ENCODE results near the gene ASB15. TPM values are rescaled to one million over a fixed set of nuclear protein-coding genes. Genes with fewer than 3 reads are reported as not detected.
A peak's percentile ranks its signal among the peaks of the same experiment; 100 is the strongest.

ASB15 gene
- total RNA-seq, 1 experiment from 2014 or later: not detected

DNA sequence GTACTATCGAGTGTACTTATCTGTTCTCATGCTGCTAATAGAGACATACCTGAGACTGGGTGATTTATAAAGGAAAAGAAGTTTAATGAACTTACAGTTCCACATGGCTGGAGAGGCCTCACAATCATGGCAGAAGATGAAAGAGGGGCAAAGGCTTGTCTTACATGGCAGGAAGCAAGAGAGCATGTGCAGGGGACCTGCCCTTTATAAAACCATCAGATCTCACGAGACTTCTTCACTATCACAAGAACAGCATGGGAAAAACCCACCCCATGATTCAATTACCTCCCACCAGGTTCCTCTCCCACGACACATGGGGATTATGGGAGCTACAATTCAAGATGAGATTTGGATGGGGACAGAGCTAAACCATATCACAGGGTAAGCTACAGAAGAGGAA, 48.5 kb upstream of the ASB15 start:
- ATAC-seq (no peak), DNase-seq (no peak)
- TF ChIP-seq EZH2phosphoT487 (IDR thresholded peaks at IDR 0.05; ENCODE audit: borderline replicate concordance, low read length): no peak
- TF ChIP-seq, protein P1, sequence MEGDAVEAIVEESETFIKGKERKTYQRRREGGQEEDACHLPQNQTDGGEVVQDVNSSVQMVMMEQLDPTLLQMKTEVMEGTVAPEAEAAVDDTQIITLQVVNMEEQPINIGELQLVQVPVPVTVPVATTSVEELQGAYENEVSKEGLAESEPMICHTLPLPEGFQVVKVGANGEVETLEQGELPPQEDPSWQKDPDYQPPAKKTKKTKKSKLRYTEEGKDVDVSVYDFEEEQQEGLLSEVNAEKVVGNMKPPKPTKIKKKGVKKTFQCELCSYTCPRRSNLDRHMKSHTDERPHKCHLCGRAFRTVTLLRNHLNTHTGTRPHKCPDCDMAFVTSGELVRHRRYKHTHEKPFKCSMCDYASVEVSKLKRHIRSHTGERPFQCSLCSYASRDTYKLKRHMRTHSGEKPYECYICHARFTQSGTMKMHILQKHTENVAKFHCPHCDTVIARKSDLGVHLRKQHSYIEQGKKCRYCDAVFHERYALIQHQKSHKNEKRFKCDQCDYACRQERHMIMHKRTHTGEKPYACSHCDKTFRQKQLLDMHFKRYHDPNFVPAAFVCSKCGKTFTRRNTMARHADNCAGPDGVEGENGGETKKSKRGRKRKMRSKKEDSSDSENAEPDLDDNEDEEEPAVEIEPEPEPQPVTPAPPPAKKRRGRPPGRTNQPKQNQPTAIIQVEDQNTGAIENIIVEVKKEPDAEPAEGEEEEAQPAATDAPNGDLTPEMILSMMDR (conservative IDR thresholded peaks at IDR 0.05; ENCODE audit: low read depth, low read length): no peak
- TF ChIP-seq EZH2 (IDR thresholded peaks at IDR 0.05; ENCODE audit: low read length, unreplicated experiment): no peak
- Histone ChIP-seq H3K4me1 (ENCODE audit: insufficient read depth, low read length) (0 out of 2 replicates have a peak, but pooled peaks cover under 1% of the 10 kb centered on the region), H3K4me2 (ENCODE audit: low read length) (no peak overlapping the region), H3K9ac (ENCODE audit: low read length) (no peak overlapping the region), H3F3A (ENCODE audit: low read length, unreplicated experiment) (no peaks in the 10 kb centered on the region), H3K4me3 (ENCODE audit: low read length) (no peak overlapping the region), H4K20me1 (ENCODE audit: low read length) (no peaks in the 10 kb centered on the region), H3K9me2 (replicated peaks; ENCODE audit: low read length) (no peaks in the 10 kb centered on the region), H3K27ac (ENCODE audit: low read length) (no peak overlapping the region), H2AFZ (ENCODE audit: low read length) (no peak overlapping the region), H3K79me2 (ENCODE audit: low read length) (peaks cover 39% of the 10 kb centered on the region), H3K9me3 (ENCODE audit: low read length) (no peaks in the 10 kb centered on the region), H3K36me3 (ENCODE audit: low read depth, low read length) (peaks cover 10% of the 10 kb centered on the region), H3K27me3 (ENCODE audit: low read length) (no peaks in the 10 kb centered on the region)
- CTCF ChIA-PET: no interaction called here
- no TSS peak for BruUV-seq (replicated peaks)
- intact Hi-C loops (cut with micrococcal nuclease): no loop called here
- POLR2A ChIA-PET (ENCODE audit: unreplicated experiment): no interaction called here

DNA sequence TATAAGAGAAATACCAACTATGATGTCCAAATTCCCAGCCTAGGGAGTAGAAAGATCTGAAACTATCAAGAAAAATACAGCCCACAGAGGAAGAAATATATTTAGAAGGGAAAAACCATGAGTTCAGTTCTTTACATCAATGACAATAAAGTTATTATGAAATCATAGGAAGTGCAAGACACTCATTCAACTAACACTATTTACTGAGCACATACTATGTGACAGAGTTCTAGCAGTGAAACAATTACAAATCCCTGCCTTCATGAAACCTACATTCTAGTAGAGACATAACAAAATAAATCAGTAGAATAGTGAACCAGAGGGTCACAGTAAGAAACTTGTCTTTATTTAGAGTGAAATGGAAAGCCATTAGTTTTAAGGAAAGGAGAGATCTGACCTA, 46.1 kb upstream of the ASB15 start:
- Histone ChIP-seq H3K4me3 (ENCODE audit: low read length) (no peak overlapping the region), H3K27me3 (ENCODE audit: low read length) (no peaks in the 10 kb centered on the region), H4K20me1 (ENCODE audit: low read length) (no peaks in the 10 kb centered on the region), H3K4me2 (ENCODE audit: low read length) (peak overlapping the region; percentile 86; the same call in 1 of the 2 replicates), H2AFZ (ENCODE audit: low read length) (no peak overlapping the region), H3K9me3 (ENCODE audit: low read length) (no peaks in the 10 kb centered on the region), H3K9me2 (replicated peaks; ENCODE audit: low read length) (no peaks in the 10 kb centered on the region), H3K79me2 (ENCODE audit: low read length) (peaks cover 39% of the 10 kb centered on the region), H3K36me3 (ENCODE audit: low read depth, low read length) (peaks cover 3% of the 10 kb centered on the region; the same call in 1 of the 2 replicates), H3K27ac (ENCODE audit: low read length) (no peak overlapping the region), H3K9ac (ENCODE audit: low read length) (no peak overlapping the region), H3K4me1 (ENCODE audit: insufficient read depth, low read length) (0 out of 2 replicates have a peak, but pooled peaks cover 5% of the 10 kb centered on the region), H3F3A (ENCODE audit: low read length, unreplicated experiment) (no peaks in the 10 kb centered on the region)
- ATAC-seq: no peak
- no peak for TF ChIP-seq EZH2 (IDR thresholded peaks at IDR 0.05; ENCODE audit: low read length, unreplicated experiment)
- TF ChIP-seq EZH2phosphoT487 (IDR thresholded peaks at IDR 0.05; ENCODE audit: borderline replicate concordance, low read length): no peak
- TF ChIP-seq, protein P1 (conservative IDR thresholded peaks at IDR 0.05; ENCODE audit: low read depth, low read length): no peak
- no TSS peak for BruUV-seq (replicated peaks)
- CTCF ChIA-PET: no interaction called here
- intact Hi-C loops (cut with micrococcal nuclease): no loop called here
- POLR2A ChIA-PET (ENCODE audit: unreplicated experiment): no interaction called here
- no peak for DNase-seq

DNA sequence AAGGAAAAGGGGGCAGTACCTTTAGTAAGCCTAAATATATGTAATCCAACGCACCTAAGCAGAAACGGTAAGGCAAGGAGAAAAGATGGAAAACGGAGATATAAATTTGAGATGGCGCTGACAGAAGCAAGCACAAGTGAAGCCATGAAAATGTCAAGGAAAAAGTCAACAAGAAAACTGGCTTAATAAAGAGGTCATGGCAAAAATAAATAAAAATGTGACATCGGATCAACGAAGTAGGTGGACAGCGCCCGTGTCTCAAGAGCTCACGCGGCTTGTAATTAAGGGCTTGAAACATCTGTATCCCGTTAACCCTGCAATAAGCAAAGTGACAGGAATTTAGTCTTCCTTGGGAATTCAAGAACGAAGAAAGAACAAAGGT, 44.6 kb upstream of the ASB15 start:
- ChIA-PET CTCF (interaction anchor here (0.8 to 1.5 kb wide), 2 partner anchors 23 to 63 kb away, joined by 4 to 12 read pairs; partner anchors contain the start of gene IQUB), POLR2A (ENCODE audit: unreplicated experiment) (interaction anchor here (0.6 kb wide), 1 partner anchor 112 kb away, joined by 6 read pairs; no protein-coding TSS in a partner anchor)
- BruUV-seq (replicated peaks): TSS peak; percentile 47
- Histone ChIP-seq H3K27ac (ENCODE audit: low read length) (peak overlapping the region; percentile 62), H3K9ac (ENCODE audit: low read length) (peak overlapping the region; percentile 91), H3K79me2 (ENCODE audit: low read length) (peaks cover 39% of the 10 kb centered on the region), H3K4me2 (ENCODE audit: low read length) (peak overlapping the region; percentile 86), H3K9me2 (replicated peaks; ENCODE audit: low read length) (no peaks in the 10 kb centered on the region), H3K4me3 (ENCODE audit: low read length) (peak overlapping the region; percentile 92), H3K36me3 (ENCODE audit: low read depth, low read length) (peaks cover 3% of the 10 kb centered on the region; the same call in 1 of the 2 replicates), H3K9me3 (ENCODE audit: low read length) (no peaks in the 10 kb centered on the region), H2AFZ (ENCODE audit: low read length) (peak overlapping the region; percentile 90), H3K4me1 (ENCODE audit: insufficient read depth, low read length) (0 out of 2 replicates have a peak, but pooled peaks cover 5% of the 10 kb centered on the region), H3F3A (ENCODE audit: low read length, unreplicated experiment) (no peaks in the 10 kb centered on the region), H4K20me1 (ENCODE audit: low read length) (no peaks in the 10 kb centered on the region), H3K27me3 (ENCODE audit: low read length) (no peaks in the 10 kb centered on the region)
- intact Hi-C loops (cut with micrococcal nuclease): loop anchor here (1.0 kb wide), 1 partner anchor 22 kb away; no protein-coding TSS in a partner anchor
- TF ChIP-seq EZH2phosphoT487 (IDR thresholded peaks at IDR 0.05; ENCODE audit: borderline replicate concordance, low read length) (no peak), EZH2 (IDR thresholded peaks at IDR 0.05; ENCODE audit: low read length, unreplicated experiment) (no peak)
- TF ChIP-seq, protein P1 (conservative IDR thresholded peaks at IDR 0.05; ENCODE audit: low read depth, low read length): no peak
- ATAC-seq (no peak; the same call in none of the 2 replicates), DNase-seq (peak; percentile 10)

Data from PC-3 (cell line).